HEK293 (cell line): Measurements from ENCODE around the gene SLC6A3.

Experiments
- KLF10 ChIP-seq: fragments of 450-650 bp; IDR thresholded peaks from 2 replicates; pipeline ENCODE4 v1.5.1; 2018; ENCODE audit warnings: missing biosample characterization, mild to moderate bottlenecking, missing genetic modification characterization
- KLF7 ChIP-seq: fragments of 450-650 bp; formaldehyde crosslinking; IDR thresholded peaks from 2 replicates; pipeline ENCODE4 v1.5.1; 2016; ENCODE audit warnings: missing biosample characterization, missing genetic modification characterization, borderline replicate concordance
- SP7 ChIP-seq: fragments of 450-650 bp; formaldehyde crosslinking; IDR thresholded peaks from 2 replicates; pipeline ENCODE4 v1.5.1; 2016; ENCODE audit warnings: missing biosample characterization, missing genetic modification characterization
- ZFP3 ChIP-seq: fragments of 450-650 bp; formaldehyde crosslinking; IDR thresholded peaks from 2 replicates; pipeline ENCODE4 v1.5.1; 2016; ENCODE audit warnings: low read depth, missing biosample characterization, missing genetic modification characterization
- ZNF114 ChIP-seq: fragments of 450-650 bp; formaldehyde crosslinking; IDR thresholded peaks from 2 replicates; pipeline ENCODE4 v1.5.0; 2017; ENCODE audit warnings: missing biosample characterization, missing genetic modification characterization
- ZNF146 ChIP-seq: fragments of 450-650 bp; formaldehyde crosslinking; IDR thresholded peaks from 2 replicates; pipeline ENCODE4 v1.5.1; 2016; ENCODE audit warnings: missing biosample characterization, missing genetic modification characterization
- ZNF501 ChIP-seq: fragments of 450-650 bp; formaldehyde crosslinking; IDR thresholded peaks from 2 replicates; pipeline ENCODE4 v1.5.1; 2016; ENCODE audit warnings: missing biosample characterization, missing genetic modification characterization
- TF ChIP-seq, protein P1 (sequence below): fragments of 450-650 bp; formaldehyde crosslinking; IDR thresholded peaks from 2 replicates; pipeline ENCODE4 v1.5.1; 2016; ENCODE audit warnings: missing biosample characterization, missing genetic modification characterization

- TF ChIP-seq, protein P1, sequence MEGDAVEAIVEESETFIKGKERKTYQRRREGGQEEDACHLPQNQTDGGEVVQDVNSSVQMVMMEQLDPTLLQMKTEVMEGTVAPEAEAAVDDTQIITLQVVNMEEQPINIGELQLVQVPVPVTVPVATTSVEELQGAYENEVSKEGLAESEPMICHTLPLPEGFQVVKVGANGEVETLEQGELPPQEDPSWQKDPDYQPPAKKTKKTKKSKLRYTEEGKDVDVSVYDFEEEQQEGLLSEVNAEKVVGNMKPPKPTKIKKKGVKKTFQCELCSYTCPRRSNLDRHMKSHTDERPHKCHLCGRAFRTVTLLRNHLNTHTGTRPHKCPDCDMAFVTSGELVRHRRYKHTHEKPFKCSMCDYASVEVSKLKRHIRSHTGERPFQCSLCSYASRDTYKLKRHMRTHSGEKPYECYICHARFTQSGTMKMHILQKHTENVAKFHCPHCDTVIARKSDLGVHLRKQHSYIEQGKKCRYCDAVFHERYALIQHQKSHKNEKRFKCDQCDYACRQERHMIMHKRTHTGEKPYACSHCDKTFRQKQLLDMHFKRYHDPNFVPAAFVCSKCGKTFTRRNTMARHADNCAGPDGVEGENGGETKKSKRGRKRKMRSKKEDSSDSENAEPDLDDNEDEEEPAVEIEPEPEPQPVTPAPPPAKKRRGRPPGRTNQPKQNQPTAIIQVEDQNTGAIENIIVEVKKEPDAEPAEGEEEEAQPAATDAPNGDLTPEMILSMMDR (tag by site-specific recombination): no peak
- no peak for TF ChIP-seq KLF10 (tag by site-specific recombination)
- TF ChIP-seq SP7 (tag by site-specific recombination): no peak
- no peak for TF ChIP-seq ZFP3 (tag by site-specific recombination)
- TF ChIP-seq ZNF501 (tag by site-specific recombination): no peak
- TF ChIP-seq ZNF114 (tag by site-specific recombination): no peak
- no peak for TF ChIP-seq KLF7 (tag by site-specific recombination)
- no peak for TF ChIP-seq ZNF146 (tag by site-specific recombination)
Observed at GRCh38 chr5:1402611-1403255, 42.5 kb downstream of the SLC6A3 start.
